A549 (cell line): ENCODE results near the gene ZNF722.

ENCODE experiments used
- CTCF ChIP-seq: fragments of >200 bp; sonication (Bioruptor Twin); formaldehyde crosslinking; IDR thresholded peaks from 3 replicates; pipeline ENCODE4 v1.5.1; 2016
- HEYL ChIP-seq: fragments of 250-450 bp; sonication (Bioruptor Pico); IDR thresholded peaks from 2 replicates; pipeline ENCODE4 v1.8.0; 2021; ENCODE audit warnings: mild to moderate bottlenecking, moderate library complexity
- PHF8 ChIP-seq: fragments of 200-600 bp; sonication (generic); IDR thresholded peaks from 2 replicates; pipeline ENCODE4 v1.6.1; 2016; ENCODE audit warnings: low read depth, mild to moderate bottlenecking, antibody characterized with exemption, moderate library complexity, borderline replicate concordance

DNA sequence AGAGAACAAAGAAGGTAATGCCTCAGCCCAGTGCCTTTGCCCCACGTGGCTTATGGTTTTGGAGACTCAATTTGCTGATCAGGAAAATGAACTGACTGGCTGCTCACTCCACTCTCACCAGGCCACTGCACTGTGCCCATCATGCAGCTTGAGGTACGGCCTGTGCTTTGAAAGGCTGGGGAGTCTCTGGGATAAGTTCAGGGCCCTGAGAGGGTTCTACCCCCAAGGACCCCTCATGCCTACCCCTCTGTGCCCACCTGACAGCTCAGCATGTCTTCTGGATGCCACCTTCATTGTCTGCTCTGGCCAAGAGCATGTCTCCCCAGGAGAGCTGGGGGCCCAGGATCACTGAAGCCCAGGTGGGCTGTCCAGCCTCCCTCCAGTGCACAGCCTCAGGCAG, 45.5 kb upstream of the ZNF722 start:
- TF ChIP-seq CTCF (no peak), PHF8 (no peak), HEYL (CRISPR knock-in tag) (no peak)
